ENCODE measurements around the gene DUSP10.

The DUSP10 gene

DNA sequence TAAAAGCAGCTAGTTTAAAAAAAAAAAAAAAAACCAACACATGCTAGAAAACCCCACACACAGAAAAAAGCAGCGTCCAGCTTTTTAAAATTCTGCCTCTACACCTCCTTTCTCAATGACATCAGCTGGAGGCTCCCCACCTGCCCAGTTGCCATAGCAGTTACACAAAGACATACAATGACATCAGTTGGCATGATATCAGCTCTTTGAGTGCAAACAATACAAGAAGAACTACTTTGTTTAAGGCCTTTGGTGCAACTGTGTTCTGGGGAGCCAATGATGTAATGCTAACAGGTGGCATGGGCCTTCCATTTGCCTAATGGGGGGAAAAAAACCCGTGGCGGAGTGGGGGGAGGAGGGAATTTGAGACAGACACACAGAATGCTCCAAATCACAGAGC, 32.9 kb downstream of the DUSP10 start:
- H3K4me3 ChIP-seq (ENCODE audit: low read length) = no peak overlapping the region
- TF ChIP-seq ZNF274 (IDR thresholded peaks at IDR 0.05; ENCODE audit: low read depth, low read length) = no peak

DNA sequence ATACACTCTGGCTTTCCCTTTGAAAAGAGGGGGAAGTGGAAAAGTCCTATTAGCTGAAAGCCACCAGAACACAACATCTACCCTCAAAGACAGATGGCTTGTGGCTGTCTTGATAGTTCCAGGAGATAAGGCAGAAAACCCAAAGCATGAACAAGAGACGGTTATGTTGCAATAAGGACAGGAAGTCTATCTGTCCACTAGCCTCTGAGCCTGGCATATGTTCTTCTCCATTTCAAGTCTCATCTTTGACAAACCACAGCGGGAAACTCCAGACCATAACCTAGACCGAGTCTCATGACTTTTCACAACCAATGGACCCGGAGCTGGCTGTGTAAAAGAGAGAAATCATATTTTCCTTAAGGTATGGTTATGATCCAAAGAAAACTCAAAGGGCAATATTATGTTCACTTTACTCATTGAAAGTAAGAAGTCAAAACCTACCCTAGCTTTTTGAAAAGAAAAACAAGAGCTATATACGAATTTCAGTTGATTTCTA, 33.8 kb downstream of the DUSP10 start:
- no peak overlapping the region for H3K4me3 ChIP-seq (ENCODE audit: low read length)
- TF ChIP-seq ZNF274 (IDR thresholded peaks at IDR 0.05; ENCODE audit: low read depth, low read length) = no peak

DNA sequence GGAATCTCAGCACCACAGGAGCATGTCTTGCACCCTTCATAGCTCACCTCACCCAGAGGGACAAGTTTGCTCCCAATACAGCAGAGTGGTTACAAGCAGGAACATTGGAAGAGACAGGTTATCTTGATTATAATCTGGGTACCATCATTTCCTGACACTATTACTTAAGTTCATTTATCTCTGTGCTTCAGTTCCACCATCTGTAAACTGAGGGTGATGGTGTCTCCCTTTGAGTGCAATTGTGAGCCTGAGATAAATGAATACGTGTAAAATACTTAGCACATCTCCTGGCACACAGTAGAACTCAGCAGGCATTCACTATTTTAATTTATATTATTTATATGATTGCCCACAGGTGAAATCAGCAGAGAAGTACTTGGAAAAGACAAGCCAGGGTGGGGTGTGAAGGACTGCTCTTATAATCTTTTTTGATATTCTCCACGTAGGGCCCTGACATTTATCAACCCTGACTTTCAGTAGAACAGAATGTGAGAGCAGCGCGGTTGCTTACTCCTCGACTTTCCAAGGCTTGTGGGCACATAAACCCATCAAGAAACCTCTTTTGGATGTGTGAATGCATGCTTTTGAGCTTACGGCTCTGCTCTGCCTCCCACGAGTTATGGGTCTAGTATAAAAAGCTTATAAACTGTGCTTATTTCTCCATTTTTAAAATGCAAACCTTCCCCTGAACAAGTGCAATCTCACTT, 34.9 kb downstream of the DUSP10 start:
- H3K4me3 ChIP-seq (ENCODE audit: low read length) = no peak overlapping the region
- TF ChIP-seq ZNF274 (IDR thresholded peaks at IDR 0.05; ENCODE audit: low read depth, low read length) = no peak

DNA sequence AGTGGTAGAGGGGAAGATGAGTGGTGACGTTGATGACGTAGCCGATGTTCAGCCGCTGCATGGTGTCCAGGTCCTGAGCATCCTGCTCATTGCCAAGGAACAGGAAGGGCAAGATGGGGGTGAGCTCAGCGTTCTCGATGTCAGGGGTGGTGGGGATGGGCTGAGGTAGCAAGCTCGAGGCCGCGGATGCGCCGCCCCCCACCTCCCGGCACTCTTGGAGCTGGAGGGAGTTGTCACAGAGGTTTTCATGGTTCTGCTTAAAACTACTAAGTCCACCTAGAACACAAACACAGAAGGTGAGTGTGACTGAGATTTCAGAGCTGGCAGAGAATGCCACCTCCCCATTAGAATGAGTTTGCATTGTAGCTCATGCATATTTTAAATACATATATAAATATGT, 35.7 kb downstream of the DUSP10 start:
- H3K4me3 ChIP-seq (ENCODE audit: low read length) = no peak overlapping the region
- no peak for TF ChIP-seq ZNF274 (IDR thresholded peaks at IDR 0.05; ENCODE audit: low read depth, low read length)

DNA sequence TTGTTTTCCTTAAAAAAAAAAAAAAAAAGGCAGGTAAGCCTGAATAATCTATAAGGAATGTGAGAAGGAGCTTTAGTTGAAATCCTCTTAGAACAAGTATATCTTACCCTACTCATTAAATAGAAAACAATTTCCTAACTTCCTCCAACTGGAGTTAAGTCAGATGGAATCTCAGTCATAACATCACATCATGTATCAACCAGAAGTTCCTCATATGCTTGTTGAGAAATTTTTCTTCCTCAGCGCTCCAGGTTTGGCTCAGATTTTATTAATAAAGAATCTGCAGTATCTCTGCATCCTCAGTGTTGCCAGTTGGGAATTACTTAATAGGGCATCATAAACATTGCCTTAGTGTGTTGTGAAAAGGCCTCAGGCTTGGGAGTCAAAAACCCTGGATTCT, 37.6 kb downstream of the DUSP10 start:
- H3K4me3 ChIP-seq (ENCODE audit: low read length) = no peak overlapping the region
- TF ChIP-seq ZNF274 (IDR thresholded peaks at IDR 0.05; ENCODE audit: low read depth, low read length) = no peak

DNA sequence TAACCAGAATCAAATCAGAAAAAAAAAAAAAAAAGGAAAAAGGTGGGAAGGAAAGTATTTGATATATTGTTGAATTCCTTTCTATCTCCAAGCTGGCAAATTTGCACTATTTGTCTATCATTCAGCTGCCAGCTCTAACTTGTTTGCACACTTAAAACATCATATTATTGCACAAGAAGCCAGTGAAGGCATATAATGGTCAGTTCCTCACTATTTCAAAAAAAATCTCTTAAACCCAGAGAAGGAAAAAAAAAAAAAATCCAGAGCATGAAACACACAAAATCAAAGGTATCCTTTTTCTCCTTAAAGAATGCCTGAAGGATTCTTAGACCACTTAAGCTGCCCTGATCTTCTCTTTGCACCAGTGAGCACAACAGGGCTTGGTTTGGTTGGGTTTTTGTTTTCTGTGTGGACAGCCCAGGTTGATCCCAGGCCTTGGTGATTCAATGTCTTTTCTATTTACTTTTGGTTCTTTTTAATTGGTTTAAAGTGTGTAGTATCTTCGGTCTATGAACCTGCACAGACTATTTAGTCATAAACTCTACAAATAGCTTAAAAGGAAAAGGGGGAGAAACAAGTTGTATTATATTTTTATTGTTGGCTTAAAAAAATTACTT, 40.2 kb downstream of the DUSP10 start:
- no peak for TF ChIP-seq ZNF274 (IDR thresholded peaks at IDR 0.05; ENCODE audit: low read depth, low read length)
- no peak overlapping the region for H3K4me3 ChIP-seq (ENCODE audit: low read length)

DNA sequence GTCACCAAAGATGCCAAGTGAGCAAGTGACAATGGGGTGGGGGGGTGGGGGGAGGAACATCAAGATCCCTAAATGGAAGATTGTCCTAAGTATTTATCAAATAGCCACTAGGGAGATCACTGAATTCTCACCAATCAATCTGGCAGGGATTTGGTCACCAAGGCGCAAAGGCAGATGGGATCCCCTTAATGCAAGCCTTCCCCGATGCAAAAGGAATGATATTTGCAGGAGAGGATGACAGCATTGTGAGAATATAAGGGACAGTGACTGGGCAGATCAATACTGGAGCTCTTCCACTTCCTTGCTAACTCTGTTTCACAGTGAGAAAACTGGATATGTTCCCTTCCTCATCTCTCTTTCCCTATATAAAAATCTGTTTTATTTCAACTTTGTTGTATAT, 40.9 kb downstream of the DUSP10 start:
- H3K4me3 ChIP-seq (ENCODE audit: low read length) = no peak overlapping the region
- TF ChIP-seq ZNF274 (IDR thresholded peaks at IDR 0.05; ENCODE audit: low read depth, low read length) = no peak

DNA sequence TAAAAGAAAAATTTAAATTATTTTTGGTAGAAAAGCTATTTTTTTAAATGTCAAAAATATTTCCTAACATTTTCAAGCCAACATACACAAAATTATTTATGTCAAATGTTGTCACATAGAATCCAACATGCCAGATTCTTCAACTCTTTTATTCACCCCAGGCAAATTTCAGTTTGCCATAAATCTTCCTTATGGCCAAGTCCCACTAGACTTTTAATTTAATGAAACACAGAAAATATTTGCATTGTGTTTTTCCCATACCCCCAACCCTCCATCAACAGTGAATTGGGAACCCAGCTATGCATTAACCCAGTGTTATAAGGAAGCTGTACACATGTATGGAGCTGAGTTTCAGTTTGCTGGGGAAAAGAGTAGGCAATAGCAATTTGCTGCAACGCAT, 41.4 kb downstream of the DUSP10 start:
- H3K4me3 ChIP-seq (ENCODE audit: low read length) = no peak overlapping the region
- TF ChIP-seq ZNF274 (IDR thresholded peaks at IDR 0.05; ENCODE audit: low read depth, low read length) = no peak

DNA sequence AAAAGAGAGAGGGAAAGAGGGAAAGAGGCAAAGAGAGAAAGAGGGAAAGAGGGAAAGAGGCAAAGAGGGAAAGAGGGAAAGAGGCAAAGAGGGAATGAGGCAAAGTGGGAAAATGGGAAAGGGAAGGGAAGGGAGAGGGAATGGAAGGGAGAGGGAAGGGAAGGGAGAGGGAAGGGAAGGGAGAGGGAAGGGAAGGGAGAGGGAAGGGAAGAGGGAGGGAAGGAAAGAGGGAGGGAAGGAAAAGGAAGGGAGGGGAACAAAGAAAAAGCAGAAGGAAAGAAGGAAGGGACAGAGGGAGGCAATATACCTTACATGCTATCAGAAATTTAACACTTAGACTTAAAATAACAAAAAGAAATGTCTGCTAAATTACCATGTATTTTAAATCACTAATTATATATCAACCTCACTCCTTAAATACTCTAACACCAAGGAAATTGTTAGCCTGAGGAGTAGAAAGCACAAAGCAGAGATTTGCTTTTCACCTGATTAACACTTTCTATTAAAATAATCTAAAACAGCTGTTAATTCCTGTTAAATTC, 41.8 kb downstream of the DUSP10 start:
- no peak for TF ChIP-seq ZNF274 (IDR thresholded peaks at IDR 0.05; ENCODE audit: low read depth, low read length)

DNA sequence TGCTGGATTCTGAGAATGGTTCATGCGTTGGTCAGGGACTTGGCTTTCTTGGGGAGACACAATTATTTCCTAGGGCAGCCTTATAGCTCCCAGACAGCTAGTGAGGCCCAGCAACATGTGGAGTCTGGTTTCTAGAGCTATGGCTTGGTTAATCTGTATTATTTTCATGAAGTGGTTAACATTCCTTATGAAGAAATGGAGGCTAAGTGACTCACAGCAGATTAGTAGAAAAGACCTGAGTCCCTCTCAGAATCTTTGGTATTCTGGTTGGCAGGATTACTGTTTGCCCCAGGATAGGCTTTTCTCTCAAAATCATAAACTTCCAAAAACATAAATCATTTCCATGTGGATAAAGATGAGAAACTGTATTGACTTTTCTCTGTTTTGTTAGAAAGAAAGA, 42.3 kb downstream of the DUSP10 start:
- no peak overlapping the region for H3K4me3 ChIP-seq (ENCODE audit: low read length)
- no peak for TF ChIP-seq ZNF274 (IDR thresholded peaks at IDR 0.05; ENCODE audit: low read depth, low read length)

More for the DNA sequence above, 41.8 kb downstream of the DUSP10 start:
- H3K4me3 ChIP-seq (ENCODE audit: low read length) = no peak overlapping the region

DNA sequence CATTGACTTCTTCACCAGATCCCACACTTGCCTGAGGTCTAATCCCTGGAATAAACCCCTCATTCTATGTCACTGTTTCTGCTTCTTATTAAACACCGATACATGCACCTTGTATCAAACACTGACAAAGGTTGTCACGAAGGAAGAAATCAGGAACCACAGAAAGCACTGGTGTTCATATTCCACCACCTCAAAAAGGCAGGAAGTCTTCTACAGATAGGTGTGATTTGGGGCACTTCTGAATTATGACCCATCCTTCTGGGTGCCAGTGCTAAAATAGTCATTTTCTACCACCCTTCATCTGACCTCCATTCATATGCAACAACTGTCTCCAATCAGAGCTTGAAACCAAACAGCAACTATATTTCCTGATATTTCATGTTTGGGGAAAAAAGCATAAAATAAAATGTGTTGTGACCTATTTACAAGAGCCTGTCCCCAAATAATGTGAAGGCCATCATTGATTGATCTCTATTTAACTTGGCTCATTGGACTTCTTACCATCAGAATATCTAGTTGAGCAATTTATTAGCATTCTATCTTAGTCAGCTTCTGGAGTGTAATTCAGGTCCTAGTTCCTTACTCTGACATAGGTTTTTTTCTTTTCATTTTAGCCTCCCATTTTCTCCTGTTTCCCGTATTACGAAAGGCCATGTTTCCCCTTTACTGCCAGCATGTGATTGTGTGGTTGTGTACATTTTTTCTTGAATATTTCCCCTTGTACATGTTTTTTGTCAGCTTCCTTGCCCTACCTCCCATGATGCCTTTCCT, 43.1 kb downstream of the DUSP10 start:
- H3K4me3 ChIP-seq (ENCODE audit: low read length) = no peak overlapping the region
- TF ChIP-seq ZNF274 (IDR thresholded peaks at IDR 0.05; ENCODE audit: low read depth, low read length) = no peak

DNA sequence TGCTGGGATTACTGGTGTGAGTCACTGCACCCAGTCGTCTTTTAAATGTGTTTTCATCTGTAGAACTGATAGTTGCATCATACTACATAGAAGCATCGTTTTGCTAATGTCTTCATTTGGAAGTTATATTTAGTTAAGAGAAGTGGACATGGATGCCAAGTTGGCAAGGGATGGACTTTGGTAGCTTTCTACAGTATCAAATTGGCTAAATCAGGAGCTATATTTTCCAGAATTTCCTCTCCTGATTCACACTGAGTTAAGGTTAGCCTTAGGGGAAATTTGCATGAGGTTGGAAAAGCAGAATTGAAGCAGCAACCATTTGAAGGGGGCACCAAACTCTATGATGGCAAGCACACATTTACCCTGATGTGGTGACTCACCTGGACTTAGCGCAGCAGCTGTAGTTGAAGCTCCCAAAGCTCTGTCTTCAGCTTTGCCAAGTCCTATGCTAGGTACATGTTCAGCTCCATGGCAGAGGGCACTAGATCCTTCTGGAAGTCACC, 43.9 kb downstream of the DUSP10 start:
- no peak for TF ChIP-seq ZNF274 (IDR thresholded peaks at IDR 0.05; ENCODE audit: low read depth, low read length)
- H3K4me3 ChIP-seq (ENCODE audit: low read length) = no peak overlapping the region

DNA sequence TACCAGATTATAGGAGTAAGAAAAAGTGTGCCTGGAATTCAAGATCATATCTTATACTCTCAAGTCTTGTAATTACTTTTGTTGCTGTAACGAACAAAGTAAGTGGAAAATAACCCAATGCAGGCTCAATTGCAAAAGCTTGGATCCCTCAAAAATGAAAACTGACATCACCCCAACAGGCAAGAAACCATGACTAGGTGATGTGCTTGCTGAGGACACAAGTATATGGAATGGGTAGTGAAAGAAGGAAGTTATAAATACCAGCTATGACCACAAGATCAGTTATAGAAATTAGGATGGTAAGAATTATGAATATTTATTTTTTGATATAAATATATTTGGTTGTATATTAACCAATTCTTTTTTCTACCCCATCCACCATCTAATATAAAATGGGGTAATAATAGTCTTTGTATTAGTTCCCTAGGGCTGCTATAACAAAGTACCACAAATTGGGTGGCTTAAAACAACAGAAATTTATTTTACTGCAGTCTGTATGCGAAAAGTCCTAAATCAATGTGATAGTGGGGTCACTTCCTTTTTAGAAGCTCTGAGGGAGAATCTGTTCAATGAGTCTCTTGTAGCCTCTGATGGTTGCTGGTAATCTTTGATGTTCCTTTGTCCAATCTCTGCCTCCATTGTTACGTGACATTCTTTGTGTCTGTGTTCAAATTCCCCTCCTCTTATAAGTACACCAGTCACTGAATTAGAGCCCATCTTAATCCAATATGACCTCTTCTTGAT, 45.0 kb downstream of the DUSP10 start:
- no peak overlapping the region for H3K4me3 ChIP-seq (ENCODE audit: low read length)
- no peak for TF ChIP-seq ZNF274 (IDR thresholded peaks at IDR 0.05; ENCODE audit: low read depth, low read length)

DNA sequence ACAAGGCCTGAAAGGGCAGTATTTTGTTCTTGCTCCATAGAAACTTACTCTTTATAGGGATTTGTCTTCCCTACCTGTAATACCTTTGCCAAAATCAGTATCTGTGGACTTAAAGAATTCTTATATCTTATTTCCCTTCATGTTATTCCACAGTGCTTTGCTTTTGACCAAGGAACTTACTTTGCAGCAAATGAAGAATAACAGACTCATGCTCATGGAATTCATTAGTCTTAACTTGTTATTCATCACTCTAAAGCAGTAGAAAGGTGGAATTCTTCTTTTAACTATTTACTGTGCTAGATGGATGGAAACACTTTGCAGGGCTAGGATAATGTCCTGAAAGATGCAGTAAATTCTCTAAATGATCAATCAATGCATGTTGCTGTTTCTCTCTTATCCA, 45.9 kb downstream of the DUSP10 start:
- H3K4me3 ChIP-seq (ENCODE audit: low read length) = no peak overlapping the region
- TF ChIP-seq ZNF274 (IDR thresholded peaks at IDR 0.05; ENCODE audit: low read depth, low read length) = no peak

Measured in GM08714 (cell line).